RWPE1 (cell line): ENCODE data around the gene OR5AC2.

Experiments
- CTCF ChIA-PET: fragments of 350-600 bp; sonication (Branson Sonifier 250); formaldehyde crosslinking; extraction: SDS; loops from one replicate; lab custom pipeline; 2021; lab: Yijun Ruan, JAX
- POLR2A ChIA-PET: fragments of 400-600 bp; formaldehyde crosslinking; extraction: SDS; loops from one replicate; lab custom pipeline; 2020; ENCODE audit warnings: antibody characterized with exemption; ENCODE audit not compliant: low non-redundant PET; lab: Yijun Ruan, JAX
- DNase-seq: peaks from one replicate; pipeline ENCODE4 v3.0.0; 2012; ENCODE audit warnings: low spot score
- H3K27ac ChIP-seq: fragments of 450-650 bp; 2 replicates; pipeline ENCODE4 v1.5.1; 2017
- TF ChIP-seq, protein P1 (sequence below): fragments of 450-650 bp; conservative IDR thresholded peaks from 2 replicates; pipeline ENCODE4 v1.5.1; 2017; ENCODE audit warnings: low read depth, mild to moderate bottlenecking

Gene OR5AC2

DNA sequence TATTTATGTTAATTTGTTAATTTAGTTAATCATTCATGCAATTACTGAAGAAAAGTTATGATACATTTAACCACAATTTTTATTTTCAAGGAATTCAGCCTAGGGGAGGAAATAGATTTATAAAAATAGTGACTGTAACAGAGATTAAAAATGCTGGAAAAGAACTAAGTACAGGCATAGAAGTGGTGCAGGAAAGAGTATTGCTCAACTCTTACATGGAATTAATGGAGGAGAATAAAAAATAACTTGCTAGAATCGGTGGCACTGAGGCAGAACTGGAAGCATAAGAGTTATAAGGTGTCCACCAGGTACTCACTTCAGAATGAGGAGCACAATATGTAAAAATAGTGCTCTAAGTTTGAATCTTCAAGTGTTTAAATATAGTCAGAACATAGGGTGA is 13.5 kb upstream of the OR5AC2 start:
- ChIA-PET POLR2A (no interaction called here), CTCF (interaction anchor here (0.6 kb wide), 1 partner anchor 41 kb away, joined by 3 read pairs; no protein-coding TSS in a partner anchor)
- TF ChIP-seq, protein P1, sequence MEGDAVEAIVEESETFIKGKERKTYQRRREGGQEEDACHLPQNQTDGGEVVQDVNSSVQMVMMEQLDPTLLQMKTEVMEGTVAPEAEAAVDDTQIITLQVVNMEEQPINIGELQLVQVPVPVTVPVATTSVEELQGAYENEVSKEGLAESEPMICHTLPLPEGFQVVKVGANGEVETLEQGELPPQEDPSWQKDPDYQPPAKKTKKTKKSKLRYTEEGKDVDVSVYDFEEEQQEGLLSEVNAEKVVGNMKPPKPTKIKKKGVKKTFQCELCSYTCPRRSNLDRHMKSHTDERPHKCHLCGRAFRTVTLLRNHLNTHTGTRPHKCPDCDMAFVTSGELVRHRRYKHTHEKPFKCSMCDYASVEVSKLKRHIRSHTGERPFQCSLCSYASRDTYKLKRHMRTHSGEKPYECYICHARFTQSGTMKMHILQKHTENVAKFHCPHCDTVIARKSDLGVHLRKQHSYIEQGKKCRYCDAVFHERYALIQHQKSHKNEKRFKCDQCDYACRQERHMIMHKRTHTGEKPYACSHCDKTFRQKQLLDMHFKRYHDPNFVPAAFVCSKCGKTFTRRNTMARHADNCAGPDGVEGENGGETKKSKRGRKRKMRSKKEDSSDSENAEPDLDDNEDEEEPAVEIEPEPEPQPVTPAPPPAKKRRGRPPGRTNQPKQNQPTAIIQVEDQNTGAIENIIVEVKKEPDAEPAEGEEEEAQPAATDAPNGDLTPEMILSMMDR = no peak
- DNase-seq = no peak
- no peak overlapping the region for H3K27ac ChIP-seq

DNA sequence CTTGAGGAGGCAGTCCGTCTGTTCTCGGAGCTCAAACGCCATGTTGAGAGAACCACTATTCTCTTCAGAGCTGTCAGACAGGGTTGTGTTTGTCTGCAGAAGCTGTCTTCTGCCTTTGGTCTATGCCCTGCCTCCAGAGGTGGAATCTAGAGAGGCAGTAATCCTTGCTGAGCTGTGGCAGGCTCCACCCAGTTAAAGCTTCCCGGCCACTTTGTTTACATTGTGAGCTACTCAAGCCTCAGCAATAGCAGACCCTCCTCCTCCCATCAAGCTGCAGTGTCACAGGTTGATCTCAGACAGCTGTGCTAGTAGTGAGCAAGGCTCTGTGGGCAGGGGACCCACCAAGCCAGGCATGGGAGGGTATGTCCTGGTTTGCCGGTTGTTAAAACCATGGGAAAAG is 8.9 kb downstream of the OR5AC2 start:
- POLR2A ChIA-PET = no interaction called here
- H3K27ac ChIP-seq = no peak overlapping the region
- no peak for DNase-seq

DNA sequence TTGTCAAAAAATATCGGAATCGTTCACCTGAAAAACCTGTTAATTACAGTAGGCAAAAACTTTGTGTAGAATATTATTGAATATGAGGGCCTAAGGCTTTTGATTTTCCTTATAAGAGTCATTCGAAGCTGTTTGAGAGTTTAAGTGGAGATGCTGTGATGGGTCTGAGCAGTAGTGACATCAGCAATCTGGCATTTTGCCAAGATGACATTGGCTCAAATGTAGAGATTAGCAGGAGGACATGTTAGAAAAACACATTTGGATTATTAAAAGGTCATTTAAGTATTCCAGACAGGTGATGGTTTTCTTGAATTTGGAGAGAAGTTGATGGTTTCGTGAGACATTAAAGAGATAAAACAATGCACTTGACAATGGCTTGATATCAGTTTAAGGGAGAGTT is 12.9 kb downstream of the OR5AC2 start:
- CTCF ChIA-PET = interaction anchor here (0.6 to 0.7 kb wide), 3 partner anchors 60 to 1269 kb away, joined by 3 read pairs; no protein-coding TSS in a partner anchor
- TF ChIP-seq, protein P1 = no peak
- no peak overlapping the region for H3K27ac ChIP-seq
- DNase-seq = no peak
- POLR2A ChIA-PET = no interaction called here

More for the DNA sequence above, 8.9 kb downstream of the OR5AC2 start:
- CTCF ChIA-PET = no interaction called here
- TF ChIP-seq, protein P1 = no peak

DNA sequence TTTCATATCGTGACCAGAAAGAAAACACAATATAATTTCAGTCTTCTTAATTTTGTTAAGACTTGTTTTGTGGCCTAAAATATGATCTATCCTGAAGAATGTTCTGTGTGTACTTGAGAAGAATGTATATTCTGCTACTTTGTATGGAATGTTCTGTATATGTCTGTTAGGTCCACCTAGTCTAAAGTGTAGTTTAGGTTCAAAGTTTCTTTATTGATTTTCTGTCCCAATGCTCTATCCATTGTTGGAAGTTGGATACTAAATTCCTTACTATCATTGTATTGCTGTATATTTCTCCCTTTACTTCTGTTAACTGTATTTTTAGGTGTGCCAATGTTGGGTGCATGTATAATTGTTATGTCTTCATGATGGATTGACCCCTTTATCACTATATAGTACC is 21.2 kb downstream of the OR5AC2 start:
- POLR2A ChIA-PET = no interaction called here
- H3K27ac ChIP-seq = no peak overlapping the region
- DNase-seq = no peak
- CTCF ChIA-PET = no interaction called here
- TF ChIP-seq, protein P1 = no peak

DNA sequence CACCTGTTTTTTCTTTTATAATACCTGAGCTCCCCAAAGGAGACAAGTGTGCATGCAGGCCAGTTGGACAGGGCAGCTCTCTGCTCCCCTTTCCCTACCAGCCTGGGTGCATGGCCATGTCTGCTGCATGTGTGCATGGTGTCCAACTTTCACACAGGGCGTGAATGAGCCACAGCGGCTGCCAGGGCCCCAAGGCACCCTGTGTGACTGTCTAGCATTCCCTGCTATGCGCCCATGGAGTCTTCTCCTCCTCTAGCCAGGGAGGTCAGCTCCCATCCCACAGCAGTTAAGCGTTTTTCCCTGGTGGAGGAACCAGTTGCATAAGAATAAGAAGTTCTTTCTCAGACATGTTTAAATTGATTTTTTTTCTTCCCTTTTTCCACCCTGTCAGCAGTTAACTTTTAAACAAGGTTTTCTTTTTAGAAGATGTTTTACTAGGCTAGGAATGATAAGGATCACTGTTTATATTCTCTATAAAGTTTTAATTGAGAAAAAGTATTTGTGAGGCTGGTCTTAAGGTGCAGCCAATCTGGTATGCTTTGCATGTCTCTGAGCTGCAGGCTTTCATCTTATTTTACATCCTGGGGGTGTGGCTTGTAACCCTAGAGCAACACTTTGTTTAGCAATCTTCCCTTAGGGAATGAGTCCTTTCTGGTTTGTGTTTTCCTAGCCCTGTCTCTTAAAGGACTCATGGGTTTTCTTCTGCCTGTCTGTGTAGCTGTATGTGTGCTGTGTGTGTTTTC is 23.0 kb downstream of the OR5AC2 start:
- no peak overlapping the region for H3K27ac ChIP-seq
- ChIA-PET CTCF (no interaction called here), POLR2A (no interaction called here)
- DNase-seq = peak; percentile 5
- TF ChIP-seq, protein P1 = no peak

DNA sequence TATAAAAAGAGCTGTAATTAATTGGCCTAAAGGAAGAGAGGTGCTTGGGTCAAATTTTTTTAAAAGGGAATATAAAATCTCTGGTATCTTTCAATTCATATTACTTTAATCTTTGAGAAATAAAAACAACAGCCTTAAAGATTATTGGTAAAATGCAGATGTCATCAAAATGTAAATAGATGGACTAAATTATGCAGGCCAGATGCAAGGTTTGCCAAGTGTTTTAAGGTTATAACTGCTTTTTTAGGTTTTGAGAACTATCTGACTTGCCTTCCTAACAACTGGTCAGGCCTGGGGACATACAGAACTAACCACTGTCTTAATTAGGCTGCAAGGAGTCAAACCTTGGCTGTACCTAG is 23.6 kb downstream of the OR5AC2 start:
- TF ChIP-seq, protein P1 = no peak
- no peak overlapping the region for H3K27ac ChIP-seq
- CTCF ChIA-PET = no interaction called here
- no peak for DNase-seq
- POLR2A ChIA-PET = no interaction called here
